ENCODE data around the gene KMT2D.
A peak's percentile ranks its signal among the peaks of the same experiment; 100 is the strongest.
"Not testable (repeated sequence)": the region's sequence is repeated elsewhere in the genome, so short reads cannot be mapped to it uniquely, and the experiment has no call there.

Gene KMT2D

GRCh38 chr12:49064767-49065152 lies 4.2 kb upstream of the KMT2D start:
- Histone ChIP-seq H3K4me1 (ENCODE audit: insufficient read depth, low read length, severe bottlenecking) (peaks cover 22% of the 10 kb centered on the region), H3K4me3 (ENCODE audit: low read depth, low read length, poor library complexity, severe bottlenecking) (no peak overlapping the region), H3K36me3 (ENCODE audit: insufficient read depth, low read length) (no peaks in the 10 kb centered on the region)

GRCh38 chr12:49061916-49062315 lies 1.3 kb upstream of the KMT2D start:
- not testable (repeated sequence) for H4K20me1 ChIP-seq (ENCODE audit: insufficient read depth, low read length); H3K9me3 ChIP-seq (ENCODE audit: low read length); H3K9me2 ChIP-seq (ENCODE audit: low read depth, low read length); H3F3A ChIP-seq (ENCODE audit: insufficient read depth, low read length); H3K27ac ChIP-seq (ENCODE audit: low read depth, low read length, poor library complexity, severe bottlenecking); H3K27me3 ChIP-seq (ENCODE audit: insufficient read depth, low read length); H2AFZ ChIP-seq (ENCODE audit: low read length); H3K36me3 ChIP-seq (ENCODE audit: insufficient read depth, low read length); H3K9ac ChIP-seq (ENCODE audit: low read length)
- Histone ChIP-seq H3K4me3 (ENCODE audit: low read depth, low read length, poor library complexity, severe bottlenecking) (peak overlapping the region; percentile 76), H3K4me1 (ENCODE audit: insufficient read depth, low read length, severe bottlenecking) (peaks cover 38% of the 10 kb centered on the region), H3K4me2 (ENCODE audit: low read length) (peak overlapping the region; percentile 99; the same call in 1 of the 2 replicates), H3K79me2 (ENCODE audit: insufficient read depth, low read length) (peaks cover 34% of the 10 kb centered on the region)

More at GRCh38 chr12:49064767-49065152, 4.2 kb upstream of the KMT2D start:
- Histone ChIP-seq H3F3A (ENCODE audit: insufficient read depth, low read length) (no peaks in the 10 kb centered on the region), H2AFZ (ENCODE audit: low read length) (no peak overlapping the region), H3K9ac (ENCODE audit: low read length) (no peak overlapping the region), H3K4me2 (ENCODE audit: low read length) (no peak overlapping the region), H3K27ac (ENCODE audit: low read depth, low read length, poor library complexity, severe bottlenecking) (no peak overlapping the region), H3K9me3 (ENCODE audit: low read length) (no peaks in the 10 kb centered on the region), H3K9me2 (ENCODE audit: low read depth, low read length) (no peaks in the 10 kb centered on the region), H3K27me3 (ENCODE audit: insufficient read depth, low read length) (no peaks in the 10 kb centered on the region), H3K79me2 (ENCODE audit: insufficient read depth, low read length) (peaks cover 6% of the 10 kb centered on the region; the same call in 1 of the 2 replicates), H4K20me1 (ENCODE audit: insufficient read depth, low read length) (no peaks in the 10 kb centered on the region)
- TF ChIP-seq CTCF (IDR thresholded peaks at IDR 0.05; ENCODE audit: low read length): no peak
- no peak for TF ChIP-seq EZH2 (IDR thresholded peaks at IDR 0.05; ENCODE audit: borderline replicate concordance, low read length)

- Histone ChIP-seq H2AFZ (ENCODE audit: low read length) (peak overlapping the region; percentile 23; the same call in 1 of the 2 replicates), H3K4me2 (ENCODE audit: low read length) (peak overlapping the region; percentile 99), H3K4me3 (ENCODE audit: low read depth, low read length, poor library complexity, severe bottlenecking) (peak overlapping the region; percentile 76), H3K9ac (ENCODE audit: low read length) (peak overlapping the region; percentile 89), H3F3A (ENCODE audit: insufficient read depth, low read length) (no peaks in the 10 kb centered on the region), H3K4me1 (ENCODE audit: insufficient read depth, low read length, severe bottlenecking) (peaks cover 45% of the 10 kb centered on the region), H3K27me3 (ENCODE audit: insufficient read depth, low read length) (no peaks in the 10 kb centered on the region), H4K20me1 (ENCODE audit: insufficient read depth, low read length) (0 out of 2 replicates have a peak, but pooled peaks cover 1% of the 10 kb centered on the region), H3K9me3 (ENCODE audit: low read length) (no peaks in the 10 kb centered on the region), H3K36me3 (ENCODE audit: insufficient read depth, low read length) (no peaks in the 10 kb centered on the region; the same call in 1 of the 2 replicates), H3K27ac (ENCODE audit: low read depth, low read length, poor library complexity, severe bottlenecking) (peak overlapping the region; percentile 9), H3K9me2 (ENCODE audit: low read depth, low read length) (no peaks in the 10 kb centered on the region), H3K79me2 (ENCODE audit: insufficient read depth, low read length) (peaks cover 41% of the 10 kb centered on the region)
- TF ChIP-seq CTCF (IDR thresholded peaks at IDR 0.05; ENCODE audit: low read length): no peak
These were observed 610 bp upstream of the KMT2D start for GRCh38 chr12:49061157-49061650.
